Neuron (in vitro differentiated cells): ENCODE results near the gene ACTN1.
"Not testable (repeated sequence)": the region's sequence is repeated elsewhere in the genome, so short reads cannot be mapped to it uniquely, and the experiment has no call there.

ENCODE experiments used
- H2AFZ ChIP-seq: one replicate; pipeline ENCODE4 v1.6.1; 2013; ENCODE audit warnings: low read depth, mild to moderate bottlenecking, inconsistent platforms, low read length, moderate library complexity
- H3K27me3 ChIP-seq: one replicate; pipeline ENCODE4 v1.6.1; 2013; ENCODE audit warnings: low read length; ENCODE audit not compliant: insufficient read depth
- H3K36me3 ChIP-seq: one replicate; pipeline ENCODE4 v1.6.1; 2013; ENCODE audit warnings: low read length; ENCODE audit not compliant: insufficient read depth
- H3K4me1 ChIP-seq: one replicate; pipeline ENCODE4 v1.6.1; 2013; ENCODE audit warnings: low read length; ENCODE audit not compliant: insufficient read depth
- H3K4me3 ChIP-seq: 2 replicates; pipeline ENCODE4 v1.5.1; 2013; ENCODE audit warnings: mild to moderate bottlenecking, low read length, moderate library complexity
- H3K9me3 ChIP-seq: one replicate; pipeline ENCODE4 v1.6.1; 2013; ENCODE audit warnings: low read length

The ACTN1 gene

DNA sequence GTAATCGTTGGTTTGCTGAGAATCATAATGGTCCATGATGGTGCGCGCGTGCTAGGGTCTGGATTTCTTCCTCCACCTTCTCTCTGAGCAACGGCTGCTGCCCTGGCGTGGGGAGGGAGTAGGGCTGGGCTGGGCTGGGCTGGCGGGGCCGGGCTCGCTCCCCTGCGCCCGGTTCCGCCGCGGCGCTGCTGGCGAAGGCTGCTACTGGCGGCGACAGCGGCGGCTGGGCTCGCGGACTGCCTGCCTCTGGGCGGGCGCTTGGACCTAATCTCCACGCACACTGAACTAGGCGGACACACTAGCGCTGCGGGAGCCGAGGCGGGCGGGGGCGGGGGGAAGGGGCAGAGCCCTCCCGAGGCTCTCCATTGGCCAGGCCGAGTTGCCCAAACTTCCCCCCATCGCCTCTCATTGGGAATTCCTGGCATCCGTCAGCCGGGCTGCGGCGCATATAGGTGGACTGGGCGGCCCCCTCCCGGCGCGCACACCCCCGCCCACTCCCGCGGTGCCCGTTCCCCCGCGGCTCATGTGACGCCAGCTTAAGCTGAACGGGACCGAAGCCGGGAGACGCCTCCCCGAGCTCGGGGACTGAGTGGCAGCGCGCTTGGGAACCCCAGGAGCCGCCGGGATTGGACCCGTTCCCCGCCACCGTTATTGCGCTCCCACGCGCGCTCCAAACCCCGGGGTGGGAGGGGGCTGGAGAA, at the start of gene ACTN1:
Gene ACTN1 (minus strand): TSS at position 282 of the 701 bp plus-strand sequence. CDS start 246 bp downstream, at position 36.
- Histone ChIP-seq H3K27me3 (no peaks in the 10 kb centered on the region), H3K36me3 (peaks cover 5% of the 10 kb centered on the region), H3K4me3 (peak within 1 kb of the TSS; percentile 74), H3K4me1 (peaks cover 15% of the 10 kb centered on the region), H2AFZ (peak within 1 kb of the TSS; percentile 64), H3K9me3 (no peaks in the 10 kb centered on the region)

DNA sequence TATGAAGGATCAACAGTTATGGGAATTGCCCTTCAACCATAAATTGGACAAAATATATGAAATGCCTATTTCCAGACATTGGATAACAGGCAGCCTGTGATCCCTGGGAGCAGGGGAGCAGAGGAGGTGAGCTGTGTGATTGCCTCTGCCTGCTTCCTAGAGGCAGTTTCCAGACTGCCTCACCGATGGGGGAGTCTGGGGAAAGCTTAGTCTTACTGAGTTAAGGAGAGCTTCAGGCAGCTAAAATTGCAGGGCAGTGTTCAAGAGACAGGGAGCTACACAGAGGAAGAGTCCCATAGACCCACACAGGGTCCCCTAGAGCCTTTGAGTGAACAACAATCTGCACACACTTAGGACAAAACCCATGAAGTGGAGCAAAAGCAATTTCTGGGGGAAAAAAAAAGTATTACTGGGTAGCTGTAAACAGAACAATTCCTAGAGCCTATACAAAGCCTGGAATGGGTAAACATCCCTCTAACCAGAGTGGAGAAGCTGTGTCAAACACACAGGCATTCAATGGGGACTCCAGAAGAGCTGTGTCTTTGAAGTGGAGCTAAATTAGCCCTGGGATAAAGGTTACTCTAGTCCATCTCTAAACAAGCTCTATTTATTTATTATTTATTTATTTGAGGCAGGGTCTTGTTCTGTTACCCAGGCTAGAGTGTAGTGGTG, 48.3 kb upstream of the ACTN1 start:
- Histone ChIP-seq H3K27me3 (no peaks in the 10 kb centered on the region), H3K4me3 (no peak overlapping the region), H3K36me3 (no peaks in the 10 kb centered on the region), H3K4me1 (no peaks in the 10 kb centered on the region), H3K9me3 (no peaks in the 10 kb centered on the region), H2AFZ (no peak overlapping the region)

DNA sequence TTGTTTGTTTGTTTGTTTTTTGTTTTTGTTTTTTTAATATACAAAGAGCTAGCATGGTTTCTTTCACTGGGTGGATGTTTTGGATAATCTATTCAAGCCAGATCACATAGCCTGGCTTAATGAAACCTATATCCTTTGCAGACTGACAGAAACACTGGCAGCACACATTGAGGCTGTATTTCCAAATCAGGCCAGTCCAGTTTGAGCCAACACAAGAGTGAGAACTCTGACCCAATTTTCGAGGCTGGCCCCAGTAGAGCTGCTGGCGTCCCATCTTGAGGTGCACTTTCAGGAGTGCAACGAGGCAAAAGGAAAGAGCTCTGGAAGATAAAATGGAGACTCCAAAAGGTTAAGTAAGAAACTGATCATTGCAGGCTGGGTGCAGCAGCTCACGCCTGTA, 43.9 kb upstream of the ACTN1 start:
- H3K27me3 ChIP-seq: no peaks in the 10 kb centered on the region
- H3K4me3 ChIP-seq: no peak overlapping the region
- H3K4me1 ChIP-seq: no peaks in the 10 kb centered on the region
- H3K36me3 ChIP-seq: no peaks in the 10 kb centered on the region
- no peaks in the 10 kb centered on the region for H3K9me3 ChIP-seq
- no peak overlapping the region for H2AFZ ChIP-seq

DNA sequence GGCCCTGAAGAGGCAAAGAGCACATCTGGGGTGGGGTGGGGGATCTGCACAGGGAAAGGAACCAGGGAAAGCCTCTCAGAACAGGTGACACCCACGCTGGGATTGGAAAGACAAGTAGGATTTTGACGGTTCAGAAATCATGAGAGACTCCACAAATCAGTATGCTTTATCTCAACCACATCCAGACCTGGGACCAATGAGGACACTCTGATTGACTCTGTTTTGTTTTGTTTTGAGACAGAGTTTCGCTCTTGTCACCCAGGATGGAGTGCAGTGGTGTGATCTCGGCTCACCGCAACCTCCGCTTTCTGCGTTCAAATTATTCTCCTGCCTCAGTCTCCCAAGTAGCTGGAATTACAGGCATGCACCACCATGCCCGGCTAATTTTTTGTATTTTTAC, 43.0 kb upstream of the ACTN1 start:
- H3K4me1 ChIP-seq, H2AFZ ChIP-seq, H3K36me3 ChIP-seq, H3K9me3 ChIP-seq, H3K27me3 ChIP-seq, H3K4me3 ChIP-seq: not testable (repeated sequence)

DNA sequence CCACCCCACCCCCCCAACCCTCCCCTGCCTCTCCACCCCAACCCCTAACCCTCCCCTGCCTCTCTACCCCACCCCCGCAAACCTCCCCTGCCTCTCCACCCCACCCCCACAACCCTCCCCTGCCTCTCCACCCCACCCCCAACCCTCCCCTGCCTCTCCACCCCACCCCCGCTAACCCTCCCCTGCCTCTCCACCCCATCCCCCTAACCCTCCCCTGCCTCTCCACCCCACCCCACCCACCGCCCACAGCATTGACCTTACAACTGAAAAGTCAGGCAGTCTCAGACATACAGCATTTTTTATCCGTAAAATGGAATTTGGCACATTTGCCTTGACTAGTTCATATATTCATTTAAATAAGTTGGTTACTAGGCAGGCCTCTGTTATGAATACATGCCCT, 38.6 kb upstream of the ACTN1 start:
- H3K4me1 ChIP-seq: no peaks in the 10 kb centered on the region
- H3K4me3 ChIP-seq: no peak overlapping the region
- H2AFZ ChIP-seq: no peak overlapping the region
- H3K9me3 ChIP-seq: no peaks in the 10 kb centered on the region
- H3K27me3 ChIP-seq: no peaks in the 10 kb centered on the region
- no peaks in the 10 kb centered on the region for H3K36me3 ChIP-seq

DNA sequence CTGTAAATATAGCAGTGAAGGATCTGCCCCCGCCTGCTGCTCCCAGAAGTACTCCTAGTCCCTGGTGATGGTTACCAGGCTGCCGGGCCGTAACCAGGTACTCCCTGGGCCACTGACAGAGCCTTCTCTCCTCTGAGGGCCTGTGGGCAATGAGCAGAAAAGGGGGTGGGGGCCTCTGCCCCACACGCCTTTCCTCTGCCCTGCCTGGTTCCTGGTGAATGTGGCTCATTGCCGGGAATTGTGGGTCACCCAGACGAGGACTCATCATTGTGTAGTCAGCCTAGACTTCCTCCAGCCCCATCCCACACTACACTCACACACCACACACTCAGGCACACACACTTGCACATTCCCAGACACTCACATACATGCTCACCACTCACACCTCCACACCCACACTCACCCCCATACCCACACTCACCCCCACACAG, 35.7 kb upstream of the ACTN1 start:
- Histone ChIP-seq H3K9me3 (no peaks in the 10 kb centered on the region), H3K27me3 (no peaks in the 10 kb centered on the region), H3K4me3 (no peak overlapping the region), H3K4me1 (no peaks in the 10 kb centered on the region), H2AFZ (no peak overlapping the region), H3K36me3 (no peaks in the 10 kb centered on the region)

DNA sequence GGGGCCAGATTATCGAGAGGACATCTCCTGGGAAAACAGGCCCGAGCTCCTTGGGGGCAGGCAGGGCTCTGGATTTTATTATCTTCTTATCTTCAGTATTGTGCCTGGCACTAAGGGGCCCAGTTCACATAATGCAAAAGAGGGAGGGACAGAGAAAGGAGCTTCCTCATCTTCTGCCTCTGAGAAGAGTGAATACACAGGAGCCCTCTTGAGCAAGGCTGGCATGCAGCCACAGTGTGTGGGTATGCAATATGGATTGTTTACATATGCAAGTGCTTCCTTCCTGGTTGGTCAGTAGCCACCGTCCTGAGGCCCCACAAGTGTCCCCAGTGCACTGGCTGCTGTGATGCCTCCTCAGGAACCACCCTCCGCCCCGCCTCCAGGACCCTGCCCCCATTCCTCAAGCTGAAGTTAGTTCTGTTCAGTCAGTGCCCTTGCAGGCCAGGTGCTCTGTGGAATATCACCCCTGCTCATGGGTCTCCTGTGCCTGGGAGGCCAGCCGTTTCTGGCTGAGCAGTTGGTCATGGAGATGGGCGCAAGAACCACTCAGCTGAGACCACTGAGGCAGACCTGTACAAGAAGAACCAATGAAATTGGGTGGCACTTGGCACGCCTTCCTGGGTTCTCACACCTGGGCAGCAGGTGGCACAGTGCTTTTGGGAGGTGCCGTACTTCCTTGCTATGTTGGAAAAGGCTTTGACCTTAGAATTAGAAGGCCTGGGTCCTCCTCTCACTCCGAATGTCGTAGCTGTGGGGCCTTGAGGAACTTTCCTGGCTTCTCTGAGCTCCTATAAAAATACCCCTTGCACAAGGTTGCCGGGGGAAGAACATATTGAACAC, 35.1 kb upstream of the ACTN1 start:
- no peak overlapping the region for H2AFZ ChIP-seq
- no peaks in the 10 kb centered on the region for H3K27me3 ChIP-seq
- H3K4me1 ChIP-seq: no peaks in the 10 kb centered on the region
- H3K9me3 ChIP-seq: no peaks in the 10 kb centered on the region
- H3K4me3 ChIP-seq: no peak overlapping the region
- H3K36me3 ChIP-seq: no peaks in the 10 kb centered on the region

DNA sequence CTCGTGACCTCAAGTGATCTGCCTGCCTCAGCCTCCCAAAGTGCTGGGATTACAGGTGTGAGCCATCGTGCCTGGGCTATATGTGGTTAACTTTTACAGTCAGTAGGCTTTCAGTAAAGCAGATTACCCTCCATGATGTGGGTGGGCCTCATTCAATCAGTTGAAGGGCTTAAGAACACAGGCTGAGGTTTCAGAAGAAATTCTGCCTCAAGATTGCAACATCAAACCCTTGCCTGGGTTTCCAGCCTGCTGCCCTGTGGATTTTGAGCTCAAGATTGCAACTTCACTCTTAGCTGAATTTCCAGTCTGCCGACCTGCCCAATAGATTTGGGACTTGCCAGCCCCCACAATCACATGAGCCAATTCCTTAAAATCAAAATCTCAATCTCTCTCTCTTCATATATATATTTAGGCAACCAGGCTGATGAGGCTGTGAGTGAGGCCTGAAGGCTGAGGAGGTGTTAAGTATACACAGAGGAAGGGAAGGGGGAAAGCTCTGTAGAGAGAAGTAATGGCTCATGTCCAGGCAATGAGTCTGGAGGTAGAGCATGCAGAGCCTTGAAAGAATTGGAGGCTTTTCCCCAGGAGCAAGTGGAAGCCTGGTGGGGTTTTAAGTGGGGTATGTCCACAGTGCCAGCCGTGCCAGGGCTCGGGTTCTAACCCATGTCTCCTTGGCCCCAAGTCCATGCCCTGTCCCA, 33.3 kb upstream of the ACTN1 start:
- no peaks in the 10 kb centered on the region for H3K27me3 ChIP-seq
- H3K36me3 ChIP-seq: no peaks in the 10 kb centered on the region
- no peaks in the 10 kb centered on the region for H3K4me1 ChIP-seq
- H3K9me3 ChIP-seq: no peaks in the 10 kb centered on the region
- H2AFZ ChIP-seq: no peak overlapping the region
- H3K4me3 ChIP-seq: no peak overlapping the region

DNA sequence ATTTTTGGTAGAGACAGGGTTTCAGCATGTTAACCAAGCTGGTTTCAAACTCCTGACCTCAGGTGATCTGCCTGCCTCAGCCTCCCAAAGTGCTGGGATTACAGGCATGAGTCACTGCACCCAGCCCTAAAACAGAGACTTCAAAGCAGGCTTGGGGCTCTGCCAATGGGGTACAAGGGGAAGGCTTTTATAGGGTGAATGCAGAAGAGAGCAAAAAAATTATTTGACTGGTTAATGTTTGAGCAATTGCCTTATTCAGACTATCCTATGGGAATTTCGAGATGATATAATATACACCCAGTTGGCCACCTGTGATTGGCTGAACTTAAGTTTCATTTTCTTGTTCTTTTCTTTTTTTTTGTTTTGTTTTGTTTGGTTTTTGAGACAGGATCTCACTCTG, 31.5 kb upstream of the ACTN1 start:
- H3K4me1 ChIP-seq: peaks cover 3% of the 10 kb centered on the region
- no peaks in the 10 kb centered on the region for H3K9me3 ChIP-seq
- no peaks in the 10 kb centered on the region for H3K36me3 ChIP-seq
- no peak overlapping the region for H2AFZ ChIP-seq
- no peak overlapping the region for H3K4me3 ChIP-seq
- H3K27me3 ChIP-seq: no peaks in the 10 kb centered on the region

DNA sequence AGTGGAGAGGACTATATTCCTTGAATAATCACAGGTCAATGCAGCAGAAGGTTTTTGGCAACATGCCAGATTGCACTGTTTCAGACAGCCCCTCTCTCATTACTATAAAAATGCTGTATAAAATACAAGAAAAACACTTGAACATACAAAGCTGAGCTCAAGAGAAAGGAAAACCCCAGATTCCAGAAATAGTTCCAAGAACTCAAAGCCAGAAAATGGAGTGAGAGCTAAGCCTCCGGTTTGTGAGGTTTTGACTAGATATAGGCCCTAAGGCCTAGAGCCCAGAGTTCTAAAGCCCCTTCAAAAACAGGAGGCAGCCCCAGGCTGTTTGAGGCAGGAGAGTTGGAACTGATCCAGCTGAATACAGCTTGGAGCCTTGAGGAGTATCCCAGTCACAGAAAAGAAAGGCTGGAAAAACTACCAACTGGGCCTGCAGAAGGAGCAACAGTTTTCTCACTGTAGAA, 29.4 kb upstream of the ACTN1 start:
- Histone ChIP-seq H3K27me3 (no peaks in the 10 kb centered on the region), H3K4me1 (peaks cover 7% of the 10 kb centered on the region), H3K9me3 (no peaks in the 10 kb centered on the region), H3K36me3 (no peaks in the 10 kb centered on the region), H2AFZ (no peak overlapping the region), H3K4me3 (no peak overlapping the region)

DNA sequence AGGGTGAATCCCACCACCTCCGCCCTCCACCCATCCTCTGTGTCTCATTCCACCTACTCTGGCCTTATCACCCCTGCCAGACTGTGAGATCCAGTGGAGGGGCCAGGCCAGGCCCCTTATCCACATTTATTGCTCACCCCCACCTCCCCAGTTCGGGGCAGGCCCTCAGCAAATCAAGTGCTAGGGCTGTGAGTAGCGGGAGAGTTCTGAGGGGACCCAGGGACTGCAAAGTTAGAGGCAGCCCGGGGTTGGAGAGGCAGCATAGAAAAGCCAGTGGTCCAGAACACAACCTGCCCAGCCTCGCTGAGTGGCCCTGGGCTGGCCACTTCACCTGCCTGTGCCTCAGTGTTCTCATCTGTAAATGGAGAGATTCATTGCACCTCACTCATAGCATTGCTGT, 27.2 kb upstream of the ACTN1 start:
- no peak overlapping the region for H2AFZ ChIP-seq
- H3K36me3 ChIP-seq: no peaks in the 10 kb centered on the region
- H3K27me3 ChIP-seq: no peaks in the 10 kb centered on the region
- H3K9me3 ChIP-seq: no peaks in the 10 kb centered on the region
- no peak overlapping the region for H3K4me3 ChIP-seq
- peaks cover 7% of the 10 kb centered on the region for H3K4me1 ChIP-seq

DNA sequence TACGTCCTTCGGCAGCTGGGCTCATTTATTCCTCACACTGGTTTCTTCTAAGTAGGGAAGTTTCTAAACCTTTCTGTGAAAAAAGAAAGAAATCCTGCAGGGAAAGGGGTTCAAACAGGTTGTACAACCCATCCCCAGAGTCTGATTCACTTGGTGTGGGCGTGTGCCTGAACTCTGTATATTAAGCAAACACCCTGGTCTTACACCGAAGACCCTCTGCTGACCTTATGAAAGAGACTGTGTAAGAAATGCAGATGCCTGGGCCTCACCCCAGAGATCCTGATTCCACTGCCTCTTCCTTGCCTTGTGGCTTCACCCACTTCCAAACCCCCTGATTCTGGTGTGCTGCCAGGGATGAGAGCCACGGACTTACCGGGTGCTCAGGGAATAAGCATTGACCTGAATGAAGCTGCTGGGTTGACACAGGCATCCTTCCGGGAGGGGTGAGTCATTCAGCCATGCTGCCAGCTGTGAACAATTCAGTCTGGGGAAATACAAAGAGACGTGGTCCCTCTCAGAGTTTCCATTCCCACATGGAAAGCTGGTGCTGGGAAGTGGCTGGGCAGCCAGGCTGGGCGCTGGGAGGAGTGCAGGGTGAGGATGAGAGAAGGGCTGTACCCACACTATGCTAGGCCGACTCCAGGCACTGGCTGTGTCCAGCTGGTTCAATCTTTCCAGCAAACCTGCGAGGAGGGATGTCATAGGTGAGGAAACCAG, 26.5 kb upstream of the ACTN1 start:
- Histone ChIP-seq H3K4me3 (no peak overlapping the region), H3K4me1 (peaks cover 7% of the 10 kb centered on the region), H3K9me3 (no peaks in the 10 kb centered on the region), H3K27me3 (no peaks in the 10 kb centered on the region), H2AFZ (no peak overlapping the region), H3K36me3 (no peaks in the 10 kb centered on the region)
